ENCODE results near the gene DENND1A.

The DENND1A gene

DNA sequence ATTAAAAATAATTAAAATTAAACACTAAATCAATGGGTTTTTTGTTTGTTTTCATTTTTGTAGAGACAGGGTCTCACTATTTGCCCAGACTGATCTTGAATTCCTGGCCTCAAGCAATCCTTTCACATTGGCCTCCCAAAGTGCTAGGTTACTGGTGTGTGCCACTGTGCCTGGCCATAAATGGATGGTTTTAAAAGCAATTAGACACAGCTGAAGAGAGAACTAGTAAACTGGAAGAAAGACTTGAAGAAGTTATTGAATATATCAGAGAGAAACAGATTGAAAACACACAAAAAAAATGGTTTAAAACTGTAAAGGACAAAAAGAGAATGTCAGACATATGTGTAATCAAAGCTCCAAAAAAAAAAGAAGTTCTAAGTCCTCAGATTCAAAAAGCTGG lies 83.0 kb downstream of the DENND1A start:
- ChIA-PET POLR2A (no interaction called here), CTCF (no interaction called here)
- no peak for DNase-seq (ENCODE audit: extremely low spot score)
- TF ChIP-seq CTCF (IDR thresholded peaks at IDR 0.05; ENCODE audit: control extremely low read depth, extremely low read depth, low read depth, missing control alignments) = no peak

GRCh38 chr9:123843703-123844102 lies 86.2 kb downstream of the DENND1A start:
- TF ChIP-seq CTCF (IDR thresholded peaks at IDR 0.05; ENCODE audit: control extremely low read depth, extremely low read depth, low read depth, missing control alignments) = no peak
- CTCF ChIA-PET = interaction anchor here (1.0 to 1.1 kb wide), 2 partner anchors 9 to 18 kb away, joined by 3 to 4 read pairs; no protein-coding TSS in a partner anchor
- no peak for DNase-seq (ENCODE audit: extremely low spot score)
- POLR2A ChIA-PET = no interaction called here

DNA sequence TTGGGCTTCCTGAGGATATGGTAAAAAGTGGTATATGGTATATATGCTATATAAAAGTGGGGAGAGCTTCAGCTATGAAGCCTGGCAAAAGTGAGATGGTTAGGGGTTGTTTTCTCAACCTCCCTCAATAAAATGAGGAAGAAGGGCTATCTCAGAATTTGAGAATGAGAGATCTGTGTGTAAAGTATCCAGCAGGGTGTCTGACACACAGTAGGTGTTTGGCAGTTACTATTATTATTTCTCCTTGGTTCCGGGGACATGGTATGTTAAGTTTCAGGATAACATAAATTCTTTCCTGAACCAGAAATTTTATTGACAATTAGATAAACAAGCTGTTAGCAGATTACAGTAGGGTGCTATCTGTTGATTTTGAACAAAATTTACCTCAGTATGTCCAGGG lies 94.1 kb downstream of the DENND1A start:
- ChIA-PET POLR2A (interaction anchor here (0.6 kb wide), 1 partner anchor 562 kb away, joined by 3 read pairs; no protein-coding TSS in a partner anchor), CTCF (interaction anchor here (0.9 to 1.9 kb wide), 4 partner anchors 12 to 35 kb away, joined by 3 to 7 read pairs (median 4); no protein-coding TSS in a partner anchor)
- TF ChIP-seq CTCF (IDR thresholded peaks at IDR 0.05; ENCODE audit: control extremely low read depth, extremely low read depth, low read depth, missing control alignments) = no peak
- no peak for DNase-seq (ENCODE audit: extremely low spot score)

- POLR2A ChIA-PET = interaction anchor here (0.6 kb wide), 1 partner anchor 563 kb away, joined by 3 read pairs; no protein-coding TSS in a partner anchor
- no peak for TF ChIP-seq CTCF (IDR thresholded peaks at IDR 0.05; ENCODE audit: control extremely low read depth, extremely low read depth, low read depth, missing control alignments)
- peak; percentile 41 for DNase-seq (ENCODE audit: extremely low spot score)
- CTCF ChIA-PET = interaction anchor here (1.0 to 1.9 kb wide), 3 partner anchors 17 to 58 kb away, joined by 3 to 7 read pairs (median 3); no protein-coding TSS in a partner anchor
Measured at GRCh38 chr9:123834889-123835562, 94.9 kb downstream of the DENND1A start.

DNA sequence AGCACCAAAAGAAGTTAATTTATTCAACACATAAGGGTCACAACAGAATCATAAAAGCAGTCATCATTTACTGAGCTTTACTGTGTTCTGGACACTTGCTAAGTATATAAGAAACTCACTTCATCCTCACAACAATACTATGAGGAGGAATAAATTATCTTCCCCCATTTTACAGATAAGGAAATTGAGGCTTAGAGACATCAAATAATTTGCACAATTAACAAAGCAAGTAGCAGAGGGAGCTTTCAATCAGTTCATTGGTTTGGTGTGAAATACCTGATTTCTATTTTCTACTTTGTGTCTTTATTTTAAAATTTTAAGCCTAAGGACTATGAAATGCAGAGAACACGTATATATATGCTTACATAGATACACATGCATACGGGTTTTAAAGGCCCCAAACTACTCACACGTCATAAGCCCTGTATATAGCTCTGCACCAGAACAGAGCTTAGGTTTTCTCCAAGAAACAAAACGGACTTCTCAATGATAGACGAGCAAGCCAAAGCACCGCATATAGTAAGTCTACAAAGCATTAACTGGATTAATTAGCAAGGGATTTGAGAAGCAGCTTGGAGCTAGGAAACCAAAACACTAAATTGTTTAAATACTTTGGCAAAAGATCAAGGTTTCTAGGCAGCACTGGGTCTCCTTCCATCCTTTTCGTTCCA lies 95.6 kb downstream of the DENND1A start:
- ChIA-PET POLR2A (no interaction called here), CTCF (interaction anchor here (1.0 to 1.9 kb wide), 3 partner anchors 9 to 57 kb away, joined by 3 to 7 read pairs (median 5); no protein-coding TSS in a partner anchor)
- TF ChIP-seq CTCF (IDR thresholded peaks at IDR 0.05; ENCODE audit: control extremely low read depth, extremely low read depth, low read depth, missing control alignments) = no peak
- DNase-seq (ENCODE audit: extremely low spot score) = no peak

- no peak for TF ChIP-seq CTCF (IDR thresholded peaks at IDR 0.05; ENCODE audit: control extremely low read depth, extremely low read depth, low read depth, missing control alignments)
- POLR2A ChIA-PET = no interaction called here
- CTCF ChIA-PET = interaction anchor here (0.9 to 1.6 kb wide), 3 partner anchors 10 to 208 kb away, joined by 3 to 5 read pairs (median 3); no protein-coding TSS in a partner anchor
- no peak for DNase-seq (ENCODE audit: extremely low spot score)
Measured at GRCh38 chr9:123832858-123833650, 96.9 kb downstream of the DENND1A start.

Data from GM10248 (cell line).